NCI-H1930 (cell line): Measurements from ENCODE around the gene ACP2.
A peak's percentile ranks its signal among the peaks of the same experiment; 100 is the strongest.

ENCODE experiments used
- DNase-seq, 2 experiments: peaks; one replicate each; lab custom pipeline; 2025; lab: John Stamatoyannopoulos, UW

Gene ACP2

GRCh38 chr11:47248664-47249377 lies at the start of gene ACP2:
TSS of gene ACP2 (minus strand) at chr11:47248814. CDS start at chr11:47248789, 25 bp downstream.
- DNase-seq: peak; percentile 84 to 93

- no peak for DNase-seq
Measured at GRCh38 chr11:47296045-47296444, 47.4 kb upstream of the ACP2 start.

GRCh38 chr11:47295385-47295784 lies 46.8 kb upstream of the ACP2 start:
- DNase-seq: no peak

- no peak for DNase-seq
Measured at GRCh38 chr11:47289856-47290255, 41.2 kb upstream of the ACP2 start.

GRCh38 chr11:47288066-47288465 lies 39.5 kb upstream of the ACP2 start:
- no peak for DNase-seq

- DNase-seq: no peak
Measured at GRCh38 chr11:47285969-47286770, 37.6 kb upstream of the ACP2 start.

- DNase-seq: no peak
Measured at GRCh38 chr11:47284151-47284550, 35.5 kb upstream of the ACP2 start.

- DNase-seq: no peak
Measured at GRCh38 chr11:47282462-47282861, 33.8 kb upstream of the ACP2 start.

- no peak for DNase-seq
Measured at GRCh38 chr11:47280860-47281259, 32.2 kb upstream of the ACP2 start.

GRCh38 chr11:47280099-47280498 lies 31.5 kb upstream of the ACP2 start:
- no peak for DNase-seq

GRCh38 chr11:47278769-47279168 lies 30.2 kb upstream of the ACP2 start:
- DNase-seq: no peak

- no peak for DNase-seq
Measured at GRCh38 chr11:47278058-47278457, 29.4 kb upstream of the ACP2 start.

GRCh38 chr11:47276923-47277322 lies 28.3 kb upstream of the ACP2 start:
- DNase-seq: no peak

GRCh38 chr11:47274495-47275235 lies 26.1 kb upstream of the ACP2 start:
- no peak for DNase-seq

GRCh38 chr11:47272706-47273105 lies 24.1 kb upstream of the ACP2 start:
- no peak for DNase-seq

GRCh38 chr11:47271961-47272661 lies 23.5 kb upstream of the ACP2 start:
- no peak for DNase-seq

GRCh38 chr11:47271328-47271727 lies 22.7 kb upstream of the ACP2 start:
- no peak for DNase-seq

GRCh38 chr11:47270331-47271271 lies 22.0 kb upstream of the ACP2 start:
- no peak for DNase-seq

GRCh38 chr11:47269829-47270305 lies 21.3 kb upstream of the ACP2 start, which contains the start of gene MADD:
TSS of gene MADD (plus strand) at chr11:47270133.
- DNase-seq: peak; percentile 87 to 96

- DNase-seq: peak; percentile 87 to 95
Measured at GRCh38 chr11:47269002-47269828, 20.6 kb upstream of the ACP2 start.
